Astrocyte of the spinal cord (primary cell): Measurements from ENCODE around the gene NHSL2.

Experiments
- DNase-seq: peaks from one replicate; pipeline ENCODE4 v3.0.0; 2011; ENCODE audit warnings: low read depth, low spot score
- H3K4me3 ChIP-seq: 2 replicates; pipeline ENCODE4 v1.5.1; 2011; ENCODE audit warnings: low read depth, mild to moderate bottlenecking, low read length, moderate library complexity
- in situ Hi-C: cut with HindIII; loops from 2 replicates; pipeline ENCODE4 v1.10.0; 2017; ENCODE audit warnings: low sequenced_read_pairs
- TF ChIP-seq, protein P1 (sequence below): IDR thresholded peaks from 2 replicates; pipeline ENCODE4 v1.5.1; 2012; ENCODE audit warnings: low read depth, mild to moderate bottlenecking, low read length, inconsistent platforms

NHSL2 gene

DNA sequence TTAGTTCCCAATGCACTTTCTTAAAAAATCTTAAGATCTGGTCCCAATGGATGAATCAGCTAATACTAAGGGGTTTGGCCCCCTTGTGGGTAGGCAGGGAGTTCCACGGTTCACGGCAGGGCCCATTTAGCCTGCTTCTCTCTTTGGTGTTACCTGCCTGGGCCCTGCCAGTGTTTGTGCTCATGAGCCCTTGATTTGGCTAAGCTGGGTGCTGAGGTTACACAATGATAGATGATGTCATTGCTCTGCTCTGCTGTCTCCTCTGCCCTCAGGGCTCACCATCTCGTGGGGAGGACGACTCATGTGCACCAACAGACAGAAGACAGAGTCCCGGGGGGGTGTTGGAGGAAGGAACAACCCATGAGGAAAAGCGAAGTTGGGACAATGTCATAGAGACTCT lies 196.7 kb downstream of the NHSL2 start:
- no peak for DNase-seq
- TF ChIP-seq, protein P1, sequence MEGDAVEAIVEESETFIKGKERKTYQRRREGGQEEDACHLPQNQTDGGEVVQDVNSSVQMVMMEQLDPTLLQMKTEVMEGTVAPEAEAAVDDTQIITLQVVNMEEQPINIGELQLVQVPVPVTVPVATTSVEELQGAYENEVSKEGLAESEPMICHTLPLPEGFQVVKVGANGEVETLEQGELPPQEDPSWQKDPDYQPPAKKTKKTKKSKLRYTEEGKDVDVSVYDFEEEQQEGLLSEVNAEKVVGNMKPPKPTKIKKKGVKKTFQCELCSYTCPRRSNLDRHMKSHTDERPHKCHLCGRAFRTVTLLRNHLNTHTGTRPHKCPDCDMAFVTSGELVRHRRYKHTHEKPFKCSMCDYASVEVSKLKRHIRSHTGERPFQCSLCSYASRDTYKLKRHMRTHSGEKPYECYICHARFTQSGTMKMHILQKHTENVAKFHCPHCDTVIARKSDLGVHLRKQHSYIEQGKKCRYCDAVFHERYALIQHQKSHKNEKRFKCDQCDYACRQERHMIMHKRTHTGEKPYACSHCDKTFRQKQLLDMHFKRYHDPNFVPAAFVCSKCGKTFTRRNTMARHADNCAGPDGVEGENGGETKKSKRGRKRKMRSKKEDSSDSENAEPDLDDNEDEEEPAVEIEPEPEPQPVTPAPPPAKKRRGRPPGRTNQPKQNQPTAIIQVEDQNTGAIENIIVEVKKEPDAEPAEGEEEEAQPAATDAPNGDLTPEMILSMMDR: no peak
- in situ Hi-C loops: no loop called here
- H3K4me3 ChIP-seq: no peak overlapping the region

DNA sequence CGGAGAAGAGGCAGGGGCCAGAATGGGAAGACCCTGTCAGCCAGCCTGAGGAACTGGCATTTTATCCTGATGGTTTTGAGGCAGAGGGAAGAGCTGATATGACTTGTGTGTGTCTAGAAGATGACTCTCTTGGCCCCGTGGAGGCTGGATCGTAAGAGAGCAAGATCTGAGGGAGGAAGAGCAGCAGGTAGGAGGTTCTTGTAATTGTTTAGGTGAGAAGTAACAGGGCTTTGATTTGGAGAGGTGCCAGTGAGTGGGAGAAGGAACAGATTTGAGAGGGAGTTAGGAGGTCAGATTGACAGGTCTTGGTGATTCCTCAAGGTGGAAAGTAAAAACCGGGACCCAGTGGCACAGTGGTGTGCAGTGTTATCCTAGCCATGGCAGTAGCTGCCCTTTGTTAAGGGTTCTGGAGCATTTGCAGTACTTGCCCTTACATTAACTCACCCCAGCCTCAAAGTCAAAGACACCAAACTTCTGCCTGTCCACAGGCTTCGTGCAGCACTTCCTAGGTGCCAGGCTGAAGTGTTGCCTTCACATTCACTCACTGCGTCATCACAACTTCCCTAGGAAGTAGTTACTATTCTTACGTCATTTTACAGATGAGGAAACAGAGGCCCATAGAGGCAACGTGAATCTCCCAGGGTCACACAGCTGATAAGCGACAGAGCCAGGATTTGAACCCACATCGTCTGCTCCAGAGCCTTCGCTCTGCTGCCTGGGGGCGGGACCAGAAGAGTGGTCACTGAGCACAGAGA lies 197.4 kb downstream of the NHSL2 start:
- no peak for DNase-seq
- H3K4me3 ChIP-seq: no peak overlapping the region
- TF ChIP-seq, protein P1: no peak
- in situ Hi-C loops: no loop called here

DNA sequence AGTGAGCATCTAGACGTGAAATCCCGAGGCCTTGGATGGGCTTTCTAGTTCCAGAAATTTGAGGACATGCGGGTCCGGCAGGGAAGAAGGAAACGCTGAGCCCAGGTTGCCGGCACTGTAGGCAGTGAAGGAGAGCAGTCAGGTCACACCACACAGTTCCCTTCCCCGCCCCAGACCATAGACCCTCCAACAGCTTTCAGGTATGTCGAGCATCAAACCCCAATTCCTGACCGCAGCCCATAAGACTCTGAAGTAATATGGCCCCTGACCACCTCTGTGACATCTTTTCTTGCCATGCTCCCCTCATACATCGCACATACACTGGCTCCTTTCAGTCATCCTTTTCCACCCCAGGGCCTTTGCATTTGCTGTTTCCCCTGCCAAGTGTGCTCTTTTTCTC lies 198.0 kb downstream of the NHSL2 start:
- in situ Hi-C loops: no loop called here
- no peak overlapping the region for H3K4me3 ChIP-seq
- TF ChIP-seq, protein P1: no peak
- no peak for DNase-seq

DNA sequence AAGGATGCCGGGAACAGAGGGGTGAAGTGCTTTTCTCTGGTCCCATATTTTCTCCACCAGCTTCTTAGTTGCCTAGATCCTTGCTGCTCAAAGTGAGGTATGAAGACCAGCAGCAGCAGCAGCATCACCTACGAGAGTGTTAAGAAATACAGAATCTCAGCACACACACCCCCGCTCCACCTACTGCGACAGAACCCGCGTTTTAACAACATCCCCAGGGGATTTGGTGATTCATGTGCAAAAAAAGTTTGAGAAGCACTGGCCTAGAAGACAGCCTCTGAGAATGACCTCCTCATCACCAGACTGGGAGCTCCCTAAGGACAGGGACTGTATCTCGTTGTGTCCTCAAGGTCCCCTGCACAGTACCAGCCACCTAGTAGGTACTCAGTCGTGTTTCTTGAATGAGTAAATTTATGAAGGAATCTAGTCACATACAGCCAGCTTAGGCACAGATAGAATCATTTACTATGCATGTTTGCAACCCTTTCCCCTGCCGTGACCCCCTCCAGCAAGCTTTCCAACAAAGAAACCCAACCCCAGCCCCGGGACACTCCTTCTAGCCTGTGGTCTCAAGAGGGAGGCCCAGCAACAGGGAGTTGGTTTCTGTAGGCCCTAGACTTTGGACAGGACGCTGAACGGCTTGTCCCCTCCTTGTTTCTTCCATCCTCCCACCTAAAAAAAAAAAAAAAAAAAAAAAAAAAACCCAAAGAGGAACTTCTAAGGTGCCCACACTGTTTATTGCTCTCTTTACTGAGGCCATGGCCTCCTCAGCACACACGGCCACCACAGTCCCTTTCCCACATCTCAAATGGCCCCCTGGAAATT lies 199.6 kb downstream of the NHSL2 start:
- in situ Hi-C loops: no loop called here
- TF ChIP-seq, protein P1: no peak
- DNase-seq: no peak
- no peak overlapping the region for H3K4me3 ChIP-seq

DNA sequence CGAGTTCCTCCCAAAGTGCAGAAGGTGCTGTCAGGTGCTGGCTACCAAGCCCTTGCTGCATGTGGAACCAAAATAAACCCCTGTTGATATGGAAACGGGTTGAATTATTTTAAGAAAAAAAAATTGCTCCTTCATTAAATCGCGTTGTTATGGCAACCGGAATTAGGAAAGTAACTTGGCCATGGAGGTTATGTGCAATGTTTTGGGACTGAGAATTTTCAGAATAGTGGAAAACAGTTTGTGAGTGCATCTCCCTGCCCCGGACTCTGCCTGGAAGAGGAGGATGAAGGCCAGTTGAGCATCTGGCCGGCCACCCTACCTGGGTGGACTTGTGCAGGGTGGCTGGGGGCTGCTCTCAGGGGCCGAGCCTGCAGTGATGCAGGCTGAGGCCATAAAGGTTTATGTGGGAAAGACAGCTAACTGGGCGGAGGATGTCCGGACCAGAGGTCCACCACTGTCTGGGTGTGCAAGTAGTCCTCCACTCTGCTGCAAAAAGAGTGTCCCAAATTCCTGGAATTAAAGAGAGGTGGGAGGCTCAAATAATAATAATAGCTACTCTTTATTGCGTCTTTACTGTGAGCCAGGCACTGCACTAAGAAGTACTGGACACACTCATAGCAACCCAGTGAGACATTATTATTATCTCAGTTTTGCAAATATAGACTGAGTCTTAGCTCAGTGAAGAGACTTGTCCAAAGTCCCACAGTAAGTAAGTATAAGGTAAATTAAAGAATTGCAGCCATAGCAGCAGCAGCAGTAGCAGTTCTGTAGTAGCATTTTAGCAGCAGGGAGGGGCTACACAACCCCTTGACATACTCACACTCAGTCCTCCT lies 200.4 kb downstream of the NHSL2 start:
- no peak for DNase-seq
- TF ChIP-seq, protein P1: no peak
- in situ Hi-C loops: no loop called here
- no peak overlapping the region for H3K4me3 ChIP-seq

DNA sequence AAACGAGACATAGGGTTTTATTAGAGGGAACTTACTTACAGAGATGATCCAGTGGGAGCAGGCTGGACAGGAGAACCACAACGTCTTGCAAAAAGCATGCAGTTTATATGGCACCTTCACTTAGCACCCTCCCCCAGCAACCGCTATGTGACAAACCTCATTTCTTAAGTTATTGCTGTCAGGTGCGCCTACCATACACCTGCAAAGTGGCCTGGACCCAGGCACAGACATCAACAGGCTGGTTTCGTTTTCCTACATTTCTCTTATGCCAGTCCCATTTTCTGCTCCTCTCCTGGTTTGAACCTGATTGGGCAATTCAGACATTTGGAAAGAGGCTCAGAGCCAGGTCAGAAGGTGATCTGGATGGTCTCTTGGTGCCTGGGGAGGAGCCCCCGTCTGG lies 202.8 kb downstream of the NHSL2 start:
- TF ChIP-seq, protein P1: no peak
- in situ Hi-C loops: no loop called here
- no peak for DNase-seq

More for the DNA sequence above, 202.8 kb downstream of the NHSL2 start:
- H3K4me3 ChIP-seq: no peak overlapping the region
